Measurements from ENCODE around the gene MAD1L1.
"Not testable (repeated sequence)": the region's sequence is repeated elsewhere in the genome, so short reads cannot be mapped to it uniquely, and the experiment has no call there.

Gene MAD1L1

DNA sequence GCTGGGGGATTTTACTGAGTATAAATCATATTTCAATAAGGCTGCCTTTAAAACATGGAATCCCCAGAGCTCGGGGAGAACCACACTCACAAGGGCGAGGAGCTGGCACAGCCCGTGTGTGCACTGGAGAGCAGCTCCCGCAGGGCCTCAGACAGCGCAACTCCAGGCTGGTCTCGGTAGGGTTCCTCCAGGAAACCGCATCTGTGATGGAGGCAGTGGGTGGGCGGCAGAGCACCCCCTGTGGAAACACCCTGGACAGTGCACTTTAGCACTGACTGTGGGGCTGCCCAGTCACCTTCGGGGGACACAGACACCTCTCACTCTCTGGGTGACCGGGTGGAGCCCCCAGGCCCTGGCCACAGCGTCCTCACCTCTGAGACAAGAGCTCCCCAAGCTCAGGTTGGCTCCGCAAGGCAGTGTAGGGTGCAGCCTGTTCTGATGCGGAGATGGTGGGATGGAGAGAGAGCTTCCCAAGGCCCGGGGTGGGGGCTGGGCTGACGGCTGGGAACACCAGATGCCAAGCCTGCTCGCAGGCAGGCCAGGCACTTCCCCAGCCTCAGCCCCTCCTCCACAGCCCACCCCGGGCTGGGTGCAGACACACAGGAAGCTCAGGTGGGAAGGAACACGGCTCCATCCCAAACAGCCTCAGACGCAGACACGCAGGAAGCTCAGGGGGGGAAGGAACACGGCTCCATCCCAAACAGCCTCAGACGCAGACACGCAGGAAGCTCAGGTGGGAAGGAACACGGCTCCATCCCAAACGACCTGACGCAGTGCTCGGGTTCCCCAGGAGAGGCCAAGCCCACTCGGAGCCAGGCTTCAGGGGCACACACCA, 224.4 kb downstream of the MAD1L1 start:
- DNase-seq, result no peak

- DNase-seq, result no peak
Observed at GRCh38 chr7:2007551-2007950, 225.2 kb downstream of the MAD1L1 start.

DNA sequence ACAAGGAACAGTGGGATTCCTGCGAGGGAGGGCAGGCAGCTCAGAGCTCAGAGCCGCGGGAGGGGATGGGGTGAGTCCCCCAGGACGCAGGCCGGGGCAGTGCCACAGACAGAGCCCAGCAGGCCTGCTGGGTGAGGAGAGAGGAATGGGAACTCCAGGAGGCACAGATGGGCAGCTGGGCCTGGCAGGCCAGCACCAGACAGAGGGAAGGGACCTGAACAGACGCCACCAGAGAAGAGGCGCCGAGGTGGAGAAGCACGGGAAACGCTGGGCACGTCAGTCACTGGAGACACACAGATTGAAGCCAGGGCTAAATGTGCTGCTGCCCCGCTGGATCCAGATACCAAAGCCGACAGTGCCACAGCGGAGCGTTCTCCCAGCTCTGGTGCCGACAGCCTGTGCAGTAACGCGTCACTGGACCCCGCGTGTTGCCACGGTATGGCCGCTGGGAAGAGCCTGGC, 225.8 kb downstream of the MAD1L1 start:
- DNase-seq, result no peak

DNA sequence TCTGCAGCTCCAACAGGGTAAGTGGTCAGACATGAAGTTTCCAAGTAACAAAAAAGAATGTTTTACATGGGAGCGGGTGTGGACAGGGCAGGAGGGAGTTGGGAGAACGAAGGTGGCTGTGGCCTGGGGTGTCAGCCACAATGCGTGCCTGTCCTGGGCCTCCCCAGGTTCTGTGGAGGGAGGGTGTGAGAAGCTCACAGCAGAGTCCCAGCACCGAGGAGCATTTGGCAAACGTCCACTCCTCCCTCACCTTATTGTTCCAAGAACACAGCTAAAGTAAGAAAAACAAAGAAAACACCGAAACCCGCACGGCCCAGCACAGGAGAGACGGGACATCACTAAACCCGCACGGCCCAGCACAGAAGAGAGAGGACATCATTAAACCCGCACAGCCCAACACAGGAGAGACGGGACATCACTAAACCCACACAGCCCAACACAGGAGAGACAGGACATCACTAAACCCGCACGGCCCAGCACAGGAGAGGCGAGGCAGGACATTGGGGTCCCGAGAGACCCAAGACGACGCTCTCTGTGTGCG, 226.4 kb downstream of the MAD1L1 start:
- DNase-seq, result no peak

- DNase-seq, result no peak
Observed at GRCh38 chr7:2005786-2006185, 227.0 kb downstream of the MAD1L1 start.

DNA sequence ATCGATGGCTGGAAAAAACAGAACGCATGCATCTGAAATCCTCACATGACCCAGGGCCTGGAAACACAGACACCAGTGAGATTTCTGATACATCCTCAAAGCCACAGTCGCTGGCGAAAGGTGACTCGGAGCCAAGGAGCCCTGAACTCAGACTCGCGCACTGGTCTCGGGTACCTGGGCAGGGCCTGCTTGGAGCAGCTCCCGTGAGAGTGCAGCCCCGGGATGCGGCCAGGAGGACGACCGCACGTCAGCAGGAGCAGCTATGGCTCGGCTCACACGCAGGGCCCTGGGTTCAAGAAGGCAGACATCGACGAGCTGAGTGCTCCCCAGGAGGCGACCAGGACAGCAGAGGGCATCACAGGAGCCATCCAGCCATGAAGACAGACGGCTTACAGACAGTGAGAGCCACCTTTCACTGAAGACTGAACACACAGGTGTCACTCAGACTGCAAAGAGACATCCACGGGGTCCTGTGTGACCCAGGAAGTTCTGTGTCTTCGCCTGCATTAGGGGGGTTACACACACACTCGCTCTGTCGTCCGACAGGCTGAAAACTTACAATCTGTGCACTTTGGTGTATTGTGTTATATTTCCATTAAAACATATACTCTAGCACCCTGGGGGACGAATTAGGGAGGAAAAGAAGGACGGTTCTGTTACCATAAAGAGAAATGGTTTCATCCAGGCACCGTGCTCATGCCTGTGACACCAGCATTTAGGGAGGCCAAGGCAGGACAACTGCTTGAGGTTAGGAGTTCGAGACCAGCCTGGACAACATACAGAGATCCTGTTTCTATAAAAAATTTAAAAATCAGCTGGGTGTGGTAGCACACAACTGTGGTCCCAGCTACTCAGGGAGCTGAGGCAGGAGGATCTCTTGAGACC, 227.7 kb downstream of the MAD1L1 start:
- DNase-seq, result no peak

DNA sequence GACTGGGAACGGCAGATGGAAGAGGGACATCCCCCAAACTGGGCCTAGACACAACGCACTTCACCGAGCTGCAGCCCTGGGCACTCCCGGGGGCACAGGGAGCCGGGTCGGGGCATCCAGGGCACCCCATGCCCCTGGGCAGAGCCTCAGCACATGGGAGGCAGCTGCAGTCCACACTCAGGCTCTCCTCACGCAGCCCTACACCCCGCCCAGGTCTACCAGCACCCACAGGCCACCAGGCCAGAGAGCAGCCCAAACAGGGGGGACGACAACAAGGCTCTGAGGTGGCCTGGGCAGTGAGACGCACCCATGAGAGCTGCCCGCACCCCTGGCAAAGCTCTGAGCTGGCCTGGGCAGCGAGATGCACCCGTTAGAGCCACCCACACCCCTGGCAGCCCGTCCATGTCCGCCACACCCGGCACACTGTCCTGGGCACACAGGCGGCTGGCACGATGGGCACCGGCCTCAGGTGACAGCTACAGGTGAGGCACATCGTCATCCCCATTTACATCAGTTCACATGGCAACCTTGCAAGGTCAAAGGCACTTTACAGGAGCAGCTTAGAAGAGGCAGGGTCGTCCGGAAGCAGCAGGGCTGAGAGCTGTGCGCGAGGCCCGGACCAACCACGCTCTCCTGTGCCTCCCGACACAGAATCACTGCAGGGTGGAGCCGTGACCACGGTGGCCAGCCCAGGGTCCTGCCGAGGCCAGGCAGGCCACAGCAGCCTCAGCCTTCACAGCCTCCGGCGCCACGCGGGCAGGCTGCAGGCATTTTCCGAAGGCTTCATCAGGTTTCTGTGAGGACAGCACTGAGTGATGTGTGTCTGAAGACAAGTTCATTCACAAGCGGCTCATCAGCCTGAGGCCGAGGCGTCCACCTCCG, 228.6 kb downstream of the MAD1L1 start:
- no peak for DNase-seq

- DNase-seq, result no peak
Observed at GRCh38 chr7:2003451-2003930, 229.3 kb downstream of the MAD1L1 start.

- no peak for DNase-seq
Observed at GRCh38 chr7:2002561-2003450, 229.9 kb downstream of the MAD1L1 start.

GRCh38 chr7:2001601-2002442, 230.9 kb downstream of the MAD1L1 start:
- no peak for DNase-seq

DNA sequence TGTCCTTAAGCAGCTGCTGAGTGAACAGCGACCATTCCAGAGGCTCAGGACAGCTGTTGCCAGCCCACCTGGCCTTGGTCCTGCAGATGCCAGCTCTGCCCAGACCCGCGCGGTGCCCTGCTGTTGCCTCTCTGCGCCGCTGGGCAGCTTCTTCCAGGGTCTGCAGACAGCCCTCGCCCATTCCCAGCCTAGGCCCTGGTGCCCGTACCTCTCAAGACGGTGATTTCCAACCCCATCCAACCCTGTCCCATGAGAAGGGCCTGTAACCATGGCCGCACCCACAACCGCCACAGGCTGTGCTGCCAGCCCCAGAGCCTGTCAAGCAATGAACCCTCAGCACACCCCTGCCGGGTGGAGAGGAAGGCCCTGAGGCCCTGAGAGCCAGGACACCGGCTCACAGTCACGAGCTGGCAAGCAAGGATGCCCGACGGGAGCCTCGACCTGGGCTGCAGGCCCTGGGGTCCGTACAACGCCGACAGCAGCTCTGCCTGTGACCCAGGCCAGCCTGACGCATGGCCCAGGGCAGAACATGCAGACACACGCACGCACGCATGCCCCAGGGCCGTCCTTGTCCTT, 231.9 kb downstream of the MAD1L1 start:
- DNase-seq, result no peak

GRCh38 chr7:2000153-2000687, 232.5 kb downstream of the MAD1L1 start:
- DNase-seq, result no peak

DNA sequence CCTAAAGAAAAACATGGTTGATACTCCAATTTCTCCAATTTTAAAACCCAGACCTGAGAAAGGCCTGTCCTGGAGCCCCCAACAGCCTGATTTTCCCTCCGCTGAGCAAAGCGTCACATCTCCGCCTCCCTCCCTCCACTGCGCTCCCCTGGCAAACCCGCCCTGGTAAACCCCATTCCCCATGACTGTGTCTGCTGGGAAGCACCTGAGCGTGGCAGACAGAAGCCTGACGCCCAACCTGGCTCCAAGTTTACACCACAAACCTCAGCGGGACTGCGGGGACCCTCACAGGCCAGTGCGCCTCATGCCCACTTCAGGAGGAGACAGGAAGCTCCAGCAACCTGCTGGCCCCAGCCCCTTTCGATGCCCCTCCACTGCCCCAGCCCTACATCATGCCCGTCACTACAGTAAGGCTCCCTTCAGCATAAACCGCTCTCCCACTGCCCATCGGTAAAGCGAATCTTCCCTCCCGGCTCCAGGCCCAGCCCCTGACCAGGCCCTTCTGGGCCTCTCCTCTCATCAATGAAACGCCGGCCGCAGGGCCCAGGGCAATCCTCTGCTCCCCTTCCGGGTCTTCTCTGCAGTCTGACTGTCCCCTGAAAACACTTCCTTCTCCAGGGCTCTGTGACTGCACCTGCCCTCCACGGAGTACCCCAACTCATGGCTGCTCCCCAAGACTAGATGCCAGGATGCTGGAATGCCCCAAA, 233.3 kb downstream of the MAD1L1 start:
- DNase-seq, result no peak

GRCh38 chr7:1998146-1998545, 234.6 kb downstream of the MAD1L1 start:
- no peak for DNase-seq

GRCh38 chr7:1997537-1998076, 235.1 kb downstream of the MAD1L1 start:
- no peak for DNase-seq

DNA sequence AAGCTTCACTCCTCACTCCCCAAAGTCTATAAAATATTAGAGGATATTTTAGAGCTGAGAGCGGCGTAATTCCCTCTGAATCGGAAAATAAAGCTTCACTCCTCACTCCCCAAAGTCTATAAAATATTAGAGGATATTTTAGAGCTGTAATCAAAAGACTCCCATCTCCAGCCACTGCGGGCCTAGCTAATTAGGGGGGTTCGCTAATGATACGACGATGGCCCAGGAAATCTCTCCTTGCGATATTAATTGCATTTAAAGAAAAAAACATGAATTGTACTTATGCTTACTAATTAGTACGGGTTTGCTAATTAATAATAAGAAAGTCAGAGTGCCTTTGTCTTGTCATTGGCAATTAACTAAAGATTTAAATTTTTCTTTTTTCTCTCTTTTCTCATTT, 235.9 kb downstream of the MAD1L1 start:
- DNase-seq, result no peak

DNA sequence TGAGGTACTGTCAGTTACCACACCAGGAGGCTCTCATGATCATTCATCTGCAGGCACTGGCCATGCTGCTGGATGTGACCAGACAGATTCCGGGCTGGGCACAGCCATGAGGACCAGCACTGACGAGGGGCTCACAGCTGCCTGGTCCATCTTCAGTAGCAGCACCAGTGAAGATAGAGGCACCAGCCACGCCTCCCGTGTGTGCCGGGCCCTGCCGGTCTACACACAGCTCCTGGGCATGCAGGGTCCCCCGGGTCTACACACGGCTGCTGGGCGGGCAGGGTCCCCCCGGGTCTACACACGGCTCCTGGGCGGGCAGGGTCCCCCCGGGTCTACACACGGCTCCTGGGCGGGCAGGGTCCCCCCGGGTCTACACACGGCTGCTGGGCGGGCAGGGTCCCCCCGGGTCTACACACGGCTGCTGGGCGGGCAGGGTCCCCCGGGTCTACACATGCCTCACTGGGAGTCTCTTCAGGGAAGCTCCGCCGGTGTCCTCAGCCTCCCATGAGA, 236.8 kb downstream of the MAD1L1 start:
- DNase-seq, result not testable (repeated sequence)

DNA sequence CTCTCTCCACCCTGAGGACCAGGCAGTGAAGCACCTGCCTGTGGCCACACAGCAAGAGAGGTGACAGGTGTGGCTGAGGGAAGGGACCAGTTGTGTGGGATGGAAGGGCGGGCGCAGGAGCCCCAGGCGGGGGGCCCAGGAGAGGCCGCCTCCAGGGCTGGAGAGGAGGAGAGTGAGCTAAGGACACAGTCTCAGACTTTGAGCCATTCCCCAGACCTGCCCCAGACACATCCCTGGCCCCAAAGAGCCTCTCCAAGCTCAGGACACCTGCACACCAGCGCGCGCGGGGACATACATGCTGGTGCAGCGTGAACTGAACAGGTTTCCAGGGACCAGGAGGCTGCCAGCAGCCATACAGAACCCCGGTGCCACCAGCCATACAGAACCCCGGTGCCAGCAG, 237.3 kb downstream of the MAD1L1 start:
- DNase-seq, result no peak

All from effector CD8-positive, alpha-beta T cell (primary cell).